ENCODE results near the gene SLC2A1. TPM values are rescaled to one million over a fixed set of nuclear protein-coding genes. Genes with fewer than 3 reads are reported as not detected.

SLC2A1 gene
- total and polyA plus RNA-seq, 9 of the 15 experiments (the other 6 are each of a cell fraction or from before 2014, with no cell fraction given), result 12.6 to 153 (median 48.0) TPM

DNA sequence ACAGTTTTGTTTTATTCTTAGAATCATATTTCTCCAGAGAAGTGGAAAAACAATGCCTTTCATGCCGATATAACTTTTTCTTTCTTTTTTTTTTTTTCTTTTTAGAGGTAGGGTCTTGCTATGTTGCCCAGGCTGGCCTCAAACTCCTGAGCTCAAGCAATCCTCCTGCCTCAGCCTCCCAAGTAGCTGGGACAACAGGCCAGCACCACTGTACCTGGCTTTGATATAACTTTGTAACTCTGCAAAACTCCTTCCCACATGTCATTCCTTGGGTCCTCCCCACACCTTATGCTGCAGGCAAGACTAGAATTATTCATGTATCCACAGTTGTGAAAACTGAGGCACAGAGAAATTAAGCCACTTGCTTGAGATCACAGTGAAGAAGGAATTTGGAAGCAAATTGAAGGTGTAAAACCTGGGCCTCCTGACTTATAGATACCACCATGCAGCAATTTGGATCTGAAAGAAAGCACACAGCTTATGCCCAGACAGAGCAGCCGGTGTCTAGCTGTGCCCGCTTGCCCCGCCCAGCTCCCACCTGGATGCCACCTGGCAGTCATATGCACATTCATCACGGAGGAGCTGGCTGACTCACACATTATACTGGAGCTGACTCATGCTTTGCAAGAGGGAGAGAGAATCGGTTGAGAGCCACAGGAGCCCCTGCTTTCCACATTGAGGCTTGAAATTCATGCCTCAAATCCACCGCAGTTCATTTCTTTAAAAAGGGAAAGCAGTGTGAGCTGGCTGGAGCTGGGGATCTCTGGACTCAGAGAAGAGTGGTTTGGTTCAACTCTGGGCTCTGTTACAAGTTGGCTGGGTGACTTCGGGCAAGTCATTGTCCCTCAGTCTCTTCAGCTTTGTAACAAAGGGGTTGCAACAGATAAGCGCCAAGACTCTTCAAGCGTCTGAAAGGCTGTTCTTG, 8.3 kb upstream of the SLC2A1 start (continued):
- TF ChIP-seq, protein P1, sequence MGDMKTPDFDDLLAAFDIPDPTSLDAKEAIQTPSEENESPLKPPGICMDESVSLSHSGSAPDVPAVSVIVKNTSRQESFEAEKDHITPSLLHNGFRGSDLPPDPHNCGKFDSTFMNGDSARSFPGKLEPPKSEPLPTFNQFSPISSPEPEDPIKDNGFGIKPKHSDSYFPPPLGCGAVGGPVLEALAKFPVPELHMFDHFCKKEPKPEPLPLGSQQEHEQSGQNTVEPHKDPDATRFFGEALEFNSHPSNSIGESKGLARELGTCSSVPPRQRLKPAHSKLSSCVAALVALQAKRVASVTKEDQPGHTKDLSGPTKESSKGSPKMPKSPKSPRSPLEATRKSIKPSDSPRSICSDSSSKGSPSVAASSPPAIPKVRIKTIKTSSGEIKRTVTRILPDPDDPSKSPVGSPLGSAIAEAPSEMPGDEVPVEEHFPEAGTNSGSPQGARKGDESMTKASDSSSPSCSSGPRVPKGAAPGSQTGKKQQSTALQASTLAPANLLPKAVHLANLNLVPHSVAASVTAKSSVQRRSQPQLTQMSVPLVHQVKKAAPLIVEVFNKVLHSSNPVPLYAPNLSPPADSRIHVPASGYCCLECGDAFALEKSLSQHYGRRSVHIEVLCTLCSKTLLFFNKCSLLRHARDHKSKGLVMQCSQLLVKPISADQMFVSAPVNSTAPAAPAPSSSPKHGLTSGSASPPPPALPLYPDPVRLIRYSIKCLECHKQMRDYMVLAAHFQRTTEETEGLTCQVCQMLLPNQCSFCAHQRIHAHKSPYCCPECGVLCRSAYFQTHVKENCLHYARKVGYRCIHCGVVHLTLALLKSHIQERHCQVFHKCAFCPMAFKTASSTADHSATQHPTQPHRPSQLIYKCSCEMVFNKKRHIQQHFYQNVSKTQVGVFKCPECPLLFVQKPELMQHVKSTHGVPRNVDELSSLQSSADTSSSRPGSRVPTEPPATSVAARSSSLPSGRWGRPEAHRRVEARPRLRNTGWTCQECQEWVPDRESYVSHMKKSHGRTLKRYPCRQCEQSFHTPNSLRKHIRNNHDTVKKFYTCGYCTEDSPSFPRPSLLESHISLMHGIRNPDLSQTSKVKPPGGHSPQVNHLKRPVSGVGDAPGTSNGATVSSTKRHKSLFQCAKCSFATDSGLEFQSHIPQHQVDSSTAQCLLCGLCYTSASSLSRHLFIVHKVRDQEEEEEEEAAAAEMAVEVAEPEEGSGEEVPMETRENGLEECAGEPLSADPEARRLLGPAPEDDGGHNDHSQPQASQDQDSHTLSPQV (IDR thresholded peaks at IDR 0.05), result peak; percentile 98
- peak; percentile 78 for TF ChIP-seq TEAD4 (IDR thresholded peaks at IDR 0.05; ENCODE audit: low read length)
- no peak for TF ChIP-seq TEAD4 (CRISPR knock-in tag; IDR thresholded peaks at IDR 0.05; ENCODE audit: borderline replicate concordance)
- TF ChIP-seq HEY1 (CRISPR knock-in tag; IDR thresholded peaks at IDR 0.05; ENCODE audit: borderline replicate concordance), result no peak
- no peak for TF ChIP-seq HNRNPK (IDR thresholded peaks at IDR 0.05; ENCODE audit: low read depth, low read length, poor library complexity, severe bottlenecking)
- TF ChIP-seq KDM1A (IDR thresholded peaks at IDR 0.05), result no peak
- no peak for TF ChIP-seq DIDO1 (tag; IDR thresholded peaks at IDR 0.05; ENCODE audit: low read depth)
- TF ChIP-seq ZNF217 (CRISPR knock-in tag; IDR thresholded peaks at IDR 0.05), result no peak
- TF ChIP-seq, protein P2, sequence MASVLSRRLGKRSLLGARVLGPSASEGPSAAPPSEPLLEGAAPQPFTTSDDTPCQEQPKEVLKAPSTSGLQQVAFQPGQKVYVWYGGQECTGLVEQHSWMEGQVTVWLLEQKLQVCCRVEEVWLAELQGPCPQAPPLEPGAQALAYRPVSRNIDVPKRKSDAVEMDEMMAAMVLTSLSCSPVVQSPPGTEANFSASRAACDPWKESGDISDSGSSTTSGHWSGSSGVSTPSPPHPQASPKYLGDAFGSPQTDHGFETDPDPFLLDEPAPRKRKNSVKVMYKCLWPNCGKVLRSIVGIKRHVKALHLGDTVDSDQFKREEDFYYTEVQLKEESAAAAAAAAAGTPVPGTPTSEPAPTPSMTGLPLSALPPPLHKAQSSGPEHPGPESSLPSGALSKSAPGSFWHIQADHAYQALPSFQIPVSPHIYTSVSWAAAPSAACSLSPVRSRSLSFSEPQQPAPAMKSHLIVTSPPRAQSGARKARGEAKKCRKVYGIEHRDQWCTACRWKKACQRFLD (CRISPR knock-in tag; IDR thresholded peaks at IDR 0.05), result peak; percentile 70
- TF ChIP-seq, protein P3, sequence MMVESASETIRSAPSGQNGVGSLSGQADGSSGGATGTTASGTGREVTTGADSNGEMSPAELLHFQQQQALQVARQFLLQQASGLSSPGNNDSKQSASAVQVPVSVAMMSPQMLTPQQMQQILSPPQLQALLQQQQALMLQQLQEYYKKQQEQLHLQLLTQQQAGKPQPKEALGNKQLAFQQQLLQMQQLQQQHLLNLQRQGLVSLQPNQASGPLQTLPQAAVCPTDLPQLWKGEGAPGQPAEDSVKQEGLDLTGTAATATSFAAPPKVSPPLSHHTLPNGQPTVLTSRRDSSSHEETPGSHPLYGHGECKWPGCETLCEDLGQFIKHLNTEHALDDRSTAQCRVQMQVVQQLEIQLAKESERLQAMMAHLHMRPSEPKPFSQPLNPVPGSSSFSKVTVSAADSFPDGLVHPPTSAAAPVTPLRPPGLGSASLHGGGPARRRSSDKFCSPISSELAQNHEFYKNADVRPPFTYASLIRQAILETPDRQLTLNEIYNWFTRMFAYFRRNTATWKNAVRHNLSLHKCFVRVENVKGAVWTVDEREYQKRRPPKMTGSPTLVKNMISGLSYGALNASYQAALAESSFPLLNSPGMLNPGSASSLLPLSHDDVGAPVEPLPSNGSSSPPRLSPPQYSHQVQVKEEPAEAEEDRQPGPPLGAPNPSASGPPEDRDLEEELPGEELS (CRISPR knock-in tag; IDR thresholded peaks at IDR 0.05; ENCODE audit: borderline replicate concordance), result no peak
- TF ChIP-seq TAF7 (tag; IDR thresholded peaks at IDR 0.05), result no peak
- no peak for TF ChIP-seq SRSF7 (optimal IDR thresholded peaks at IDR 0.05; ENCODE audit: low read depth, low read length)
- TF ChIP-seq TRIM24 (IDR thresholded peaks at IDR 0.05), result peak; percentile 64 to 85; a peak in 3 of 4 replicates
- TF ChIP-seq, protein P4, sequence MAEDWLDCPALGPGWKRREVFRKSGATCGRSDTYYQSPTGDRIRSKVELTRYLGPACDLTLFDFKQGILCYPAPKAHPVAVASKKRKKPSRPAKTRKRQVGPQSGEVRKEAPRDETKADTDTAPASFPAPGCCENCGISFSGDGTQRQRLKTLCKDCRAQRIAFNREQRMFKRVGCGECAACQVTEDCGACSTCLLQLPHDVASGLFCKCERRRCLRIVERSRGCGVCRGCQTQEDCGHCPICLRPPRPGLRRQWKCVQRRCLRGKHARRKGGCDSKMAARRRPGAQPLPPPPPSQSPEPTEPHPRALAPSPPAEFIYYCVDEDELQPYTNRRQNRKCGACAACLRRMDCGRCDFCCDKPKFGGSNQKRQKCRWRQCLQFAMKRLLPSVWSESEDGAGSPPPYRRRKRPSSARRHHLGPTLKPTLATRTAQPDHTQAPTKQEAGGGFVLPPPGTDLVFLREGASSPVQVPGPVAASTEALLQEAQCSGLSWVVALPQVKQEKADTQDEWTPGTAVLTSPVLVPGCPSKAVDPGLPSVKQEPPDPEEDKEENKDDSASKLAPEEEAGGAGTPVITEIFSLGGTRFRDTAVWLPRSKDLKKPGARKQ (CRISPR knock-in tag; IDR thresholded peaks at IDR 0.05), result no peak
